Measurements from ENCODE around the gene PDE4D. TPM values are rescaled to one million over a fixed set of nuclear protein-coding genes. Genes with fewer than 3 reads are reported as not detected.

PDE4D gene
- total RNA-seq, 2 experiments from 2014 or later = 164 to 175 TPM

DNA sequence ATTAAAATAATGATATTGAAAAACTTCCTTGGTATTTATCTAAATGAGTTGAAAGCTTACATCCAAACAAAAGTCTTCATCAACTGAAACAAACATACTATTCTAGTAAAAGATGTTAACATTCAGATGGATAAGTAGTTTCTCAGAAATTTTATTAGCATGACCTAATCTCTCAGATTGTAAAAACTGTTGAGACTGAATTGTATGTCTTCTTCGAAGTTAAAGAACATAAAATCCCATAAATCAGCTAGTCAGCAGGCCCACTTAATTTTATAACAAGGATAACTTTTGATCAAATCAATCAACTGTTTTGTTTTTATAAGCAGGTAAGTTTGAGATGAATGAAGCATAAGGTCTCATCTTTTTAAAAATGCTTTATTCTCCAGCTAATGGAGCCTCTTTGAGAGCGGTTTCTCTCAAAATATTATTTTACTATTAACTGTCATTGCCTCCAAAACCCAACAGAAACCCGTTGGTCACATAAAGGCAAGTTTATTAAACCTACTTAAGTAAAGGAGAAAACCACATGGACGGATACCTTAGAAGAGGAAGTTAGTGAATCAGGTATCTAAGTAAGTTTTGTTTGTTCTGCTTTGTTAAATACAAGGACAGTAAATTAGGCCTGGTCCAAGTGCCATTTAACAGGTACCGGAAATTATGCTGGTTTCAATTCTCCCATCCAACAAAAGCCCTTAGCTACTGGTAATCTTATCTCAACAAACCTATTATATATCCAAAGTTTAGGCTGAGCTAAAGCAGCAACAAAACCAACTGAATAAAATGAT is 457.0 kb downstream of the PDE4D start:
- CTCF ChIA-PET = no interaction called here
- TF ChIP-seq, protein P1, sequence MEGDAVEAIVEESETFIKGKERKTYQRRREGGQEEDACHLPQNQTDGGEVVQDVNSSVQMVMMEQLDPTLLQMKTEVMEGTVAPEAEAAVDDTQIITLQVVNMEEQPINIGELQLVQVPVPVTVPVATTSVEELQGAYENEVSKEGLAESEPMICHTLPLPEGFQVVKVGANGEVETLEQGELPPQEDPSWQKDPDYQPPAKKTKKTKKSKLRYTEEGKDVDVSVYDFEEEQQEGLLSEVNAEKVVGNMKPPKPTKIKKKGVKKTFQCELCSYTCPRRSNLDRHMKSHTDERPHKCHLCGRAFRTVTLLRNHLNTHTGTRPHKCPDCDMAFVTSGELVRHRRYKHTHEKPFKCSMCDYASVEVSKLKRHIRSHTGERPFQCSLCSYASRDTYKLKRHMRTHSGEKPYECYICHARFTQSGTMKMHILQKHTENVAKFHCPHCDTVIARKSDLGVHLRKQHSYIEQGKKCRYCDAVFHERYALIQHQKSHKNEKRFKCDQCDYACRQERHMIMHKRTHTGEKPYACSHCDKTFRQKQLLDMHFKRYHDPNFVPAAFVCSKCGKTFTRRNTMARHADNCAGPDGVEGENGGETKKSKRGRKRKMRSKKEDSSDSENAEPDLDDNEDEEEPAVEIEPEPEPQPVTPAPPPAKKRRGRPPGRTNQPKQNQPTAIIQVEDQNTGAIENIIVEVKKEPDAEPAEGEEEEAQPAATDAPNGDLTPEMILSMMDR (IDR thresholded peaks at IDR 0.05) = no peak
- Mint-ChIP-seq H3K36me3 (ENCODE audit: low read depth) (no peaks in the 10 kb centered on the region), H3K4me1 (ENCODE audit: low read depth) (no peaks in the 10 kb centered on the region), H3K4me3 (no peak overlapping the region), H3K9me3 (no peaks in the 10 kb centered on the region), H3K27ac (no peak overlapping the region), H3K27me3 (peaks cover 6% of the 10 kb centered on the region)
- no peak overlapping the region for H3K4me3 ChIP-seq (ENCODE audit: low read length)
- intact Hi-C loops (cut with DNase I, micrococcal nuclease) = no loop called here
- DNase-seq = no peak
- no peaks in the 10 kb centered on the region for H3K9me3 ChIP-seq (ENCODE audit: control insufficient read depth in 1 of 2, insufficient read depth in 1 of 2, low read length in 2 of 2)
- no peaks in the 10 kb centered on the region for H3K27me3 ChIP-seq (ENCODE audit: control insufficient read depth in 1 of 2, insufficient read depth in 2 of 2, low read length in 2 of 2)
- POLR2A ChIA-PET = no interaction called here
- H3K4me1 ChIP-seq (ENCODE audit: insufficient read depth, low read length) = no peaks in the 10 kb centered on the region
- no peak for ATAC-seq (ENCODE audit: poor library complexity)
- H3K36me3 ChIP-seq (ENCODE audit: insufficient read depth, low read length) = no peaks in the 10 kb centered on the region
- no peak overlapping the region for H3K27ac ChIP-seq (ENCODE audit: low read depth in 1 of 2, low read length in 2 of 2)

- CTCF ChIA-PET = no interaction called here
- no peaks in the 10 kb centered on the region for H3K9me3 Mint-ChIP-seq
- no peak overlapping the region for H3K27ac Mint-ChIP-seq
- no peaks in the 10 kb centered on the region for H3K9me3 ChIP-seq (ENCODE audit: control insufficient read depth in 1 of 2, insufficient read depth in 1 of 2, low read length in 2 of 2)
- H3K27me3 Mint-ChIP-seq = peaks cover 6% of the 10 kb centered on the region
- DNase-seq = no peak
- no peaks in the 10 kb centered on the region for H3K36me3 ChIP-seq (ENCODE audit: insufficient read depth, low read length)
- no peak overlapping the region for H3K4me3 Mint-ChIP-seq
- no peaks in the 10 kb centered on the region for H3K27me3 ChIP-seq (ENCODE audit: control insufficient read depth in 1 of 2, insufficient read depth in 2 of 2, low read length in 2 of 2)
- intact Hi-C loops (cut with DNase I, micrococcal nuclease) = no loop called here
- TF ChIP-seq, protein P1 (IDR thresholded peaks at IDR 0.05) = no peak
- no peak for ATAC-seq (ENCODE audit: poor library complexity)
- POLR2A ChIA-PET = no interaction called here
- H3K4me1 ChIP-seq (ENCODE audit: insufficient read depth, low read length) = no peaks in the 10 kb centered on the region
- no peak overlapping the region for H3K4me3 ChIP-seq (ENCODE audit: low read length)
- H3K27ac ChIP-seq (ENCODE audit: low read depth in 1 of 2, low read length in 2 of 2) = no peak overlapping the region
- H3K36me3 Mint-ChIP-seq (ENCODE audit: low read depth) = no peaks in the 10 kb centered on the region
- H3K4me1 Mint-ChIP-seq (ENCODE audit: low read depth) = no peaks in the 10 kb centered on the region
These were observed 460.4 kb downstream of the PDE4D start for GRCh38 chr5:59433174-59433573.

DNA sequence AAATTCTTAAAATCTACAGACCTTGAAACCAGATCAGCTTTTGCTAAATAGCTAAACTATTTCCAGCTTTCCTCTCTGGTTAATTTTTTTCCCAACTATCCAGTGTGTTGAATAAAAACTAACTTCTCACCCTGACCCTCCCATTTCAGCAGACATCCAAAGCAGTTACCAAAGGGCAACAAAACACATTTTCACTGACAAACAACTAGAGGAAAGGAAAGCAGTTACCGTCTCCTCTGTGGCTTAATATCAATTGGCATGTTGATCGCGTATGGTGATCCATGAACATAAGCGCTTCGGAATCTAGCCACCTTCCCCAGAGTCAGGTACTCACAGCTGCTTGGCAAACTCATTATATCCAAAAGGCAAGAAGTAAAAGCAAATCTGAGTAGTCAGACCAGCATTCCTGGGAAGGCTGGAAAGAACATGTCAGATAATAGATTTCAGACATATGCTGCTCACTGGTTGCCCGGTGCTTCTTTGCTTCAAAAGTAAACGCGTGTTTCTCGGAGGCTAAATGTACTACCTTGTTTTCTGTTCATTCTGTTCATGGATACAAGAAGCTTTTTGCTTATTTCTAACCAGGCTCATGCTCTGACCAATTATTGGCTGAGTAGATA is 463.4 kb downstream of the PDE4D start:
- H3K4me1 Mint-ChIP-seq (ENCODE audit: low read depth) = no peaks in the 10 kb centered on the region
- ChIA-PET CTCF (no interaction called here), POLR2A (no interaction called here)
- H3K4me3 Mint-ChIP-seq = no peak overlapping the region
- H3K27me3 ChIP-seq (ENCODE audit: control insufficient read depth in 1 of 2, insufficient read depth in 2 of 2, low read length in 2 of 2) = no peaks in the 10 kb centered on the region
- no peak for DNase-seq
- TF ChIP-seq, protein P1 (IDR thresholded peaks at IDR 0.05) = no peak
- H3K27me3 Mint-ChIP-seq = peaks cover 3% of the 10 kb centered on the region
- no peaks in the 10 kb centered on the region for H3K36me3 ChIP-seq (ENCODE audit: insufficient read depth, low read length)
- no peaks in the 10 kb centered on the region for H3K9me3 ChIP-seq (ENCODE audit: control insufficient read depth in 1 of 2, insufficient read depth in 1 of 2, low read length in 2 of 2)
- H3K9me3 Mint-ChIP-seq = no peaks in the 10 kb centered on the region
- H3K4me1 ChIP-seq (ENCODE audit: insufficient read depth, low read length) = no peaks in the 10 kb centered on the region
- intact Hi-C loops (cut with DNase I, micrococcal nuclease) = no loop called here
- H3K27ac Mint-ChIP-seq = no peak overlapping the region
- no peak overlapping the region for H3K4me3 ChIP-seq (ENCODE audit: low read length)
- no peak overlapping the region for H3K27ac ChIP-seq (ENCODE audit: low read depth in 1 of 2, low read length in 2 of 2)
- ATAC-seq (ENCODE audit: poor library complexity) = no peak
- H3K36me3 Mint-ChIP-seq (ENCODE audit: low read depth) = no peaks in the 10 kb centered on the region
